Astrocyte of the cerebellum (primary cell): ENCODE results near the gene PRR35.

Source experiments
- DNase-seq: peaks from one replicate; pipeline ENCODE4 v3.0.0-alpha.2; 2011; ENCODE audit warnings: low read depth
- H3K4me3 ChIP-seq: 2 replicates; pipeline ENCODE4 v1.5.1; 2011; ENCODE audit warnings: mild to moderate bottlenecking, low read depth, low read length, moderate library complexity
- CTCF ChIP-seq: IDR thresholded peaks from 2 replicates; pipeline ENCODE4 v1.5.1; 2012; ENCODE audit warnings: low read length, low read depth, moderate library complexity, mild to moderate bottlenecking; ENCODE audit errors: missing control alignments
- in situ Hi-C: cut with HindIII; loops from 2 replicates; pipeline ENCODE4 v1.10.0; 2017; ENCODE audit warnings: low sequenced_read_pairs

PRR35 gene

GRCh38 chr16:563072-563644 lies 3.0 kb downstream of the PRR35 start:
- no peak for DNase-seq
- no peak for TF ChIP-seq CTCF
- no peak overlapping the region for H3K4me3 ChIP-seq
- in situ Hi-C loops = no loop called here

GRCh38 chr16:564690-565418 lies 4.7 kb downstream of the PRR35 start:
- H3K4me3 ChIP-seq = no peak overlapping the region
- no peak for DNase-seq
- TF ChIP-seq CTCF = no peak
- in situ Hi-C loops = no loop called here

GRCh38 chr16:565419-566330 lies 5.5 kb downstream of the PRR35 start:
- no peak for TF ChIP-seq CTCF
- in situ Hi-C loops = no loop called here
- H3K4me3 ChIP-seq = no peak overlapping the region
- no peak for DNase-seq

DNA sequence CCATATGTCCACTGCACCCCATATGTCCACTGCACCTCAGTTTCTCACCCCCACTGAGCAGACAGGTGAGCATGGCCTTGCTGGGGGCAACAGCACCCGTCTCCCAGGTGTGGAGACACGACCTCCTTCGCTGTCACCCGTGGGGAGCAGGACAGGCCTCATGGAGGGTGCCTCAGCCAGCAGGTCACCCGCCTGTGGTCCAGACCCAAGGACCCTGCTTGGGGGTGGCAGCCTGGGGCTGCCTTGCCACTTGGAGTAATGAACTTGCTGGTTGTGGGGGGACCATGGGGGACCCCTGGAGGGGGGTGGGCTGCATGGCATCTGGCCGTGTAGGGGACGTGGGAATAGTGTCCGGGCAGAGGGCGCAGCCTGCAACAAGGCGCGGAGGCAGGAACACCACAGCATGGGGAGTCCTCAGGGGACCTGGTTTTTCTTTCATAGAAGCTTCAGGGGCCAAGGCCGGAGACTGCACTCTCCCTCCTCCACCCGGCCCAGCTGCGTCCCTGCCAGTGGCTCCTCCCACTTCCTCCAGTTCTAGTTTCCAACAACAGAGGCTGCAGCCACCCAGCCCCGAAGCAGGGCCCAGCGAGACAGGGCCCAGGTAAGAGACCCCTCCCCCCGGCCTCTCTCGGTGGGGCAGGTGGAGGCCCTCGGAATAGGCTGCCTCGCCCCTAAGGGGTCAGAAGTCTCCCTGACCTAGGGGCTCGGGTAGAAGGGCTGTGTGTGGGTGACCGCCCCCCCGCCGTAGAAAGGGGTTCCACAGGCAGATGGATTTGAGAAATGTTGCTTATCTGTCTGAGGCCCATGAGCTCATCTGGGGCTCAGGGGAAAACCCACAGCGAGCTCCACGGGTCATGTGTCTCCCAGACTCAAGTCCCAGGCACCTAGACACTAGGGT lies 6.5 kb downstream of the PRR35 start, which contains the start of gene NHLRC4:
Gene NHLRC4 (plus strand): TSS at position 531 of the 898 bp plus-strand sequence. CDS start 1,043 bp downstream, outside the sequence.
- DNase-seq = no peak
- no peak for TF ChIP-seq CTCF

GRCh38 chr16:567373-568256 lies 7.4 kb downstream of the PRR35 start:
- no peak for DNase-seq
- no peak for TF ChIP-seq CTCF
- no peak overlapping the region for H3K4me3 ChIP-seq
- in situ Hi-C loops = no loop called here

More for the DNA sequence above, 6.5 kb downstream of the PRR35 start, which contains the start of gene NHLRC4:
- in situ Hi-C loops = no loop called here
- no peak within 1 kb of the TSS for H3K4me3 ChIP-seq
